ENCODE measurements around the gene SULT1A3. TPM values are rescaled to one million over a fixed set of nuclear protein-coding genes. Genes with fewer than 3 reads are reported as not detected.
"Not testable (repeated sequence)": the region's sequence is repeated elsewhere in the genome, so short reads cannot be mapped to it uniquely, and the experiment has no call there.

The SULT1A3 gene
- total RNA-seq, 2 experiments from 2014 or later = 28.9 to 32.8 TPM

DNA sequence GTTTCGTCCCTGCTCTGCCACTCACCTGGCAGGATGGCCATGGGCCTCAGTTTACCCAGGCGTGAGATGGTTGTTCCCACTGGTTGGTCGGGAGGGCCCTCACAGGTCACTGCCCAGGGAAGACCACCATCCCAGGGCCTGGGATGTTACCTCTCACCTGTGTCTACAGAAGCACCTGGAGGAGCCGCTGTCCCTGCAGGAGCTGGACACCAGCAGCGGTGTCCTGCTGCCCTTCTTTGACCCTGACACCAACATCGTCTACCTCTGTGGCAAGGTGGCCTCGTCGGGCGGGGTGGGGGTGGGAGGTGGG lies 11.5 kb upstream of the SULT1A3 start:
- DNase-seq (no peak), ATAC-seq (no peak)
- peaks cover 18% of the 10 kb centered on the region for H3K4me1 Mint-ChIP-seq (ENCODE audit: low read depth)
- H3K9me3 Mint-ChIP-seq (ENCODE audit: insufficient read depth) = no peaks in the 10 kb centered on the region
- ChIA-PET CTCF (interaction anchor here (3.2 to 5.2 kb wide), 2 partner anchors 44 to 95 kb away, joined by 19 to 54 read pairs; partner anchors contain the start of gene TBX6), POLR2A (interaction anchor here (1.1 to 5.0 kb wide), 4 partner anchors 48 to 189 kb away, joined by 3 to 34 read pairs (median 8); partner anchors contain the start of genes ALDOA and GDPD3)
- peak overlapping the region; percentile 98 for H3K4me3 Mint-ChIP-seq
- peak overlapping the region; percentile 99 for H3K27ac Mint-ChIP-seq
- no peaks in the 10 kb centered on the region for H3K27me3 Mint-ChIP-seq (ENCODE audit: low read depth)
- H3K36me3 Mint-ChIP-seq (ENCODE audit: low read depth) = peaks cover 45% of the 10 kb centered on the region

GRCh38 chr16:30187971-30188561 lies 11.0 kb upstream of the SULT1A3 start:
- ChIA-PET POLR2A (interaction anchor here (1.1 to 5.0 kb wide), 2 partner anchors 48 to 121 kb away, joined by 3 to 34 read pairs; partner anchors contain the start of gene ALDOA), CTCF (interaction anchor here (3.2 to 5.2 kb wide), 2 partner anchors 45 to 96 kb away, joined by 19 to 54 read pairs; partner anchors contain the start of gene TBX6)
- peak overlapping the region; percentile 98 for H3K4me3 Mint-ChIP-seq
- H3K4me1 Mint-ChIP-seq (ENCODE audit: low read depth) = peaks cover 16% of the 10 kb centered on the region
- no peak for ATAC-seq
- peak; percentile 28 for DNase-seq
- no peaks in the 10 kb centered on the region for H3K27me3 Mint-ChIP-seq (ENCODE audit: low read depth)
- peak overlapping the region; percentile 99 for H3K27ac Mint-ChIP-seq
- H3K36me3 Mint-ChIP-seq (ENCODE audit: low read depth) = peaks cover 45% of the 10 kb centered on the region
- H3K9me3 Mint-ChIP-seq (ENCODE audit: insufficient read depth) = no peaks in the 10 kb centered on the region

DNA sequence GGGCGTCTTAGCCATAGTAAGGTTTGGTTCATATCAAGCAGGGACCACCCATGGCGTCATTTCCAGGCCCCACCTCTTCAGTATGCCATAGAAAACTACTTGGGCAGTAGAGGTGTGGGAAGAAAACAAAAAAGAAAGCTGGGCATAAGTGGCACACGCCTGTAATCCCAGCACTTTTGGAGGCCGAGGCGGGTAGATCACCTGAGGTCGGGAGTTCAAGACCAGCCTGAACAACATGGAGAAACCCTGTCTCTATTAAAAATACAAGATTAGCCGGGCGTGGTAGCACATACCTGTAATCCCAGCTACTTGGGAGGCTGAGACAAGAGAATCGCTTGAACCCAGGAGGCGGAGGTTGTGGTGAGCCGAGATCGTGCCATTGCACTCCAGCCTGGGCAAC lies 7.9 kb upstream of the SULT1A3 start:
- Mint-ChIP-seq H3K36me3 (ENCODE audit: low read depth) (peaks cover 22% of the 10 kb centered on the region), H3K4me1 (ENCODE audit: low read depth) (peaks cover 16% of the 10 kb centered on the region)
- H3K4me3 Mint-ChIP-seq; H3K27ac Mint-ChIP-seq; DNase-seq; H3K27me3 Mint-ChIP-seq (ENCODE audit: low read depth); ATAC-seq; H3K9me3 Mint-ChIP-seq (ENCODE audit: insufficient read depth); CTCF ChIA-PET; POLR2A ChIA-PET: not testable (repeated sequence)

DNA sequence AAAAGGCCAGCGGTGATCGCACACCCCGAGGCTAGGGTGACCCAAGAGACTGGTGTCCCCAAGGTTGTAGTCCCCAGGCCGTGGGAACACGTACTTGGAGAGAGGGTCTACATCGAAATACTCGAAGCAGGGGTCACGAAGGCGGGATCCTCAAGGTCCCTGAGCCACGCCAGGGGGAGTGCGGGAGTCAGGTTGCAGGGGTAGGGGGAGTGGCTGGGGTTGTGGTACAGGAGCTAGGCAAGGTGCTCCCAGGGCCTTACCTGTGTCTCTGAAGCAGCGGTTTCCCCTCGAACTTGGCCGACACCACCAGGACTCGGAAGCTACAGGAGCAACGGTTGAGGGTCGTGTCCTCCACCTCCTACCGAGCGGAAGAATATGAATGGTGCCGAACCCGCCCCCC lies 6.0 kb upstream of the SULT1A3 start:
- POLR2A ChIA-PET; H3K4me1 Mint-ChIP-seq (ENCODE audit: low read depth); CTCF ChIA-PET; H3K36me3 Mint-ChIP-seq (ENCODE audit: low read depth); H3K27ac Mint-ChIP-seq; H3K9me3 Mint-ChIP-seq (ENCODE audit: insufficient read depth); H3K27me3 Mint-ChIP-seq (ENCODE audit: low read depth); DNase-seq; H3K4me3 Mint-ChIP-seq: not testable (repeated sequence)
- peak; percentile 21 for ATAC-seq

DNA sequence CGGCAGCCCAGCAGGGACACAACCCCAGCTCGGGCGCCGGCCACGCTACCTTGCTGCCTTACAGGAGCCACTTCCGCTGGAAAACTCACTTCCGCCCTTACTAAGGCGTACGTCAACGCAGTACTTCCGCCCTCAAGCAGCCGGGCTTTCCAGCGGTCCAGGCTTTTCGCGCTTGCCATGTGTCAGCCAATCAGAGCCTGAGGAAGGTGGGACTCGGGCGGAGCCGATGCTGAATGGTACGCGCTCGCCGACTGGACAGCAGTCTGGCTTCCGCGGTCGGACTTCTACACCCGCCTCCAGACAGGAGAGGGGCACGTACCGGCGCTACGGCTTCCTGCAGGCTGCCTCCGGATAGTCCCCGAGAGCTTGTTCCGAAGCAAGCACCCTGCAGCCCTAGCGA lies 5.4 kb upstream of the SULT1A3 start, which contains the start of the genes BOLA2B and SLX1A:
TSS of gene BOLA2B (minus strand) at position 52 of the 400 bp plus-strand sequence. CDS start 71 bp downstream, outside the sequence.
TSS of gene SLX1A (plus strand) at position 261 of the 400 bp plus-strand sequence. CDS start 210 bp downstream, outside the sequence.
- CTCF ChIA-PET; H3K9me3 Mint-ChIP-seq (ENCODE audit: insufficient read depth); H3K4me1 Mint-ChIP-seq (ENCODE audit: low read depth); H3K27me3 Mint-ChIP-seq (ENCODE audit: low read depth); DNase-seq; H3K4me3 Mint-ChIP-seq; POLR2A ChIA-PET; H3K27ac Mint-ChIP-seq; H3K36me3 Mint-ChIP-seq (ENCODE audit: low read depth): not testable (repeated sequence)
- ATAC-seq = peak; percentile 89

DNA sequence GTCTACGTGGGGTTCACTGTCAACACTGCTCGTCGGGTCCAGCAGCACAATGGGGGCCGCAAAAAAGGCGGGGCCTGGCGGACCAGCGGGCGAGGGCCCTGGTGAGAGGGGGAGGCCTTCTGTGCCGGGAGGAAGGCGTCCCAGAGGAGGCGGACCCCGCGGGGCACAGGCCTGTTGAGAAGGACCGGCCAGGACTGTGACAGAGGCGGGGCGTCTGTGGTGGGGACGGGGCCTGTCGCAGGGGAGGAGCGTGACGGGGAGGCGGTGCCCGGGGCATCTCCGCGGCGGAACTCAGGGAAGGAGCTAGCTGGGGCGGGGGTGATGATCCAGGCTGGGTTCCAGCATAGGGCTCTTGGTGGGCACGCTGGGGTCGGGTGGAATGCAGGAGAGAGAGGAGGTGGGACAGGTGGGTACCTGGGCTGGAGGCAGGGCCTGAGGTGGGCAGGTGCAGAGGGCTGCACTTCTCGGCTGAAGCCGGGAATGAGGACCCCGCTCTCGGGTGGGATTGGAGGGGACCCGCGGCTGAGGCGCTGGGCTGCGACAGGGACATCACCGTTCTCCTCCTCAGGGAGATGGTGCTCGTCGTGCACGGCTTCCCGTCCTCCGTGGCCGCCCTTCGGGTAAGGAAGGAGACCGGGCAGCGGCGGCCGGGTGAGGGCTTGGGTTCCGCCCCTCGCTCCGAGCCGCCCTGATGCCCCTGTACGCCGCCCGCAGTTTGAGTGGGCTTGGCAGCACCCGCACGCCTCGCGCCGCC lies 4.7 kb upstream of the SULT1A3 start:
- ATAC-seq (peak; percentile 83), DNase-seq (peak; percentile 21)
- POLR2A ChIA-PET; H3K27me3 Mint-ChIP-seq (ENCODE audit: low read depth); H3K4me1 Mint-ChIP-seq (ENCODE audit: low read depth); H3K27ac Mint-ChIP-seq; CTCF ChIA-PET; H3K4me3 Mint-ChIP-seq; H3K9me3 Mint-ChIP-seq (ENCODE audit: insufficient read depth); H3K36me3 Mint-ChIP-seq (ENCODE audit: low read depth): not testable (repeated sequence)

DNA sequence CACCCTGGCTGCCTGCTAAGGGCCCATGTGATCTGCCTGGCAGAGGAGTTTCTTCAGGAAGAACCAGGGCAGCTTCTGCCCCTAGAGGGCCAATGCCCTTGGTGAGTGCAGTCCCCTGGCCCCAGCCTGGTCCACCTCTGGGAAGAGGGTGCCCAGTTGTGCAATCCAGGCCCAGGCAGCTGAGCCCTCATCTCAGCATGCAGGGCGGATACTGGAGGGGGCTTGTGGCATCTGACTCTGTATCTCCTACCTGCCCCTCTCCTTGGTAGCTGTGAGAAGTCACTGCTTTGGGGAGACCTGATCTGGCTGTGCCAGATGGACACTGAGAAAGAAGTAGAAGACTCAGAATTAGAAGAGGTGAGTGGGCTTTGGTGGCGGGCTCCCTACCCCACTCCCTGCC lies 2.1 kb upstream of the SULT1A3 start:
- H3K36me3 Mint-ChIP-seq (ENCODE audit: low read depth); H3K27me3 Mint-ChIP-seq (ENCODE audit: low read depth); CTCF ChIA-PET; DNase-seq; H3K27ac Mint-ChIP-seq; ATAC-seq; H3K4me1 Mint-ChIP-seq (ENCODE audit: low read depth); H3K9me3 Mint-ChIP-seq (ENCODE audit: insufficient read depth); POLR2A ChIA-PET; H3K4me3 Mint-ChIP-seq: not testable (repeated sequence)

DNA sequence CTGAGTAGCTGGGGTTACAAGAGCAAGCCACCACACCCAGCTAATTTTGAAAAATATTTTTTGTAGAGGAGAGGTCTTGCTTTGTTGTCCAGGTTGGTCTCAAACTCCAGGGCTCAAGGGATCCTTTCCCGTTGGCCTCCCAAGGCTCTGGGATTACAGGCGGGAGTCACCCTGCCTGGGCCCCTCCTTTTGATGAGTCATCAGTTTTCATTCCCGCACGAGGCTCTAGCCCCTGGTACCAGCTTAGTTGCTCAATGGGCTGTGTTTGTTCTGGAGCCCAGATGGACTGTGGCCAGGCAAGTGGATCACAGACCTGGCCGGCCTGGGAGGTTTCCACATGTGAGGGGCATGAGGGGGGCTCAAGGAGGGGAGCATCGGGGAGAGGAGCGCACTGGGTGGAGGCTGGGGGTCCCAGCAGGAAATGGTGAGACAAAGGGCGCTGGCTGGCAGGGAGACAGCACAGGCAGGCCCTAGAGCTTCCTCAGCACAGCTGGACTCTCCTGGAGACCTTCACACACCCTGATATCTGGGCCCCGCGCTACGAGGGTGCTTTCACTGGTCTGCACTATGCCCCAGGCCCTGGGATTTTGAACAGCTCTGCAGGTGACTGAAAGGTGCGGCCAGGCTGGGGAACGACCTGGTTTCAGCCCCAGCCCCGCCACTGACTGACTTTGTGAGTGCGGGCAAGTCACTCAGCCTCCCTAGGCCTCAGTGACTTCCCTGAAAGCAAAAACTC lies 721 bp downstream of the SULT1A3 start:
- H3K27ac Mint-ChIP-seq; H3K36me3 Mint-ChIP-seq (ENCODE audit: low read depth); H3K27me3 Mint-ChIP-seq (ENCODE audit: low read depth); H3K4me1 Mint-ChIP-seq (ENCODE audit: low read depth); H3K4me3 Mint-ChIP-seq; H3K9me3 Mint-ChIP-seq (ENCODE audit: insufficient read depth); ATAC-seq; POLR2A ChIA-PET; CTCF ChIA-PET; DNase-seq: not testable (repeated sequence)

- not testable (repeated sequence) for H3K27ac Mint-ChIP-seq; H3K4me1 Mint-ChIP-seq (ENCODE audit: low read depth); H3K36me3 Mint-ChIP-seq (ENCODE audit: low read depth)
Measured at GRCh38 chr16:30205541-30206236, 6.6 kb downstream of the SULT1A3 start.

GRCh38 chr16:30206252-30206651 lies 7.2 kb downstream of the SULT1A3 start:
- H3K4me3 Mint-ChIP-seq; CTCF ChIA-PET; DNase-seq; H3K27me3 Mint-ChIP-seq (ENCODE audit: low read depth); H3K9me3 Mint-ChIP-seq (ENCODE audit: insufficient read depth); H3K4me1 Mint-ChIP-seq (ENCODE audit: low read depth); POLR2A ChIA-PET; H3K27ac Mint-ChIP-seq; H3K36me3 Mint-ChIP-seq (ENCODE audit: low read depth): not testable (repeated sequence)
- ATAC-seq = peak; percentile 66

More at GRCh38 chr16:30205541-30206236, 6.6 kb downstream of the SULT1A3 start:
- ATAC-seq (peak; percentile 69), DNase-seq (peak; percentile 16)
- H3K4me3 Mint-ChIP-seq; H3K27me3 Mint-ChIP-seq (ENCODE audit: low read depth); CTCF ChIA-PET; POLR2A ChIA-PET; H3K9me3 Mint-ChIP-seq (ENCODE audit: insufficient read depth): not testable (repeated sequence)

GRCh38 chr16:30207063-30207704 lies 8.1 kb downstream of the SULT1A3 start:
- H3K9me3 Mint-ChIP-seq (ENCODE audit: insufficient read depth); CTCF ChIA-PET; H3K4me1 Mint-ChIP-seq (ENCODE audit: low read depth); H3K4me3 Mint-ChIP-seq; ATAC-seq; POLR2A ChIA-PET; H3K27ac Mint-ChIP-seq; H3K27me3 Mint-ChIP-seq (ENCODE audit: low read depth); H3K36me3 Mint-ChIP-seq (ENCODE audit: low read depth): not testable (repeated sequence)
- DNase-seq = peak; percentile 12
